Bronchial epithelial cell (primary cell): ENCODE results near the gene NPAS1. TPM values are rescaled to one million over a fixed set of nuclear protein-coding genes. Genes with fewer than 3 reads are reported as not detected.

Source experiments
- DNase-seq: peaks from one replicate; pipeline ENCODE4 v3.0.0-alpha.2; 2010; ENCODE audit warnings: low read depth
- FAIRE-seq: peaks from 2 replicates; lab custom pipeline; 2011; peaks lifted over from hg19 to GRCh38; lab: Jason Lieb, UNC
- H3K27me3 ChIP-seq: 2 replicates; pipeline ENCODE4 v1.5.1; 2011; ENCODE audit warnings: low read length; ENCODE audit not compliant: control insufficient read depth, insufficient read depth
- H3K36me3 ChIP-seq: 2 replicates; pipeline ENCODE4 v1.5.1; 2011; ENCODE audit warnings: low read length; ENCODE audit not compliant: control insufficient read depth, insufficient read depth
- H3K4me3 ChIP-seq: 2 replicates; pipeline ENCODE4 v1.5.1; 2011; ENCODE audit warnings: mild to moderate bottlenecking, low read depth, low read length, control low read depth
- CTCF ChIP-seq: IDR thresholded peaks from 2 replicates; pipeline ENCODE4 v1.5.1; 2011; ENCODE audit warnings: mild to moderate bottlenecking, moderate library complexity, low read length, control low read depth, inconsistent platforms; ENCODE audit not compliant: insufficient read depth, severe bottlenecking
- total RNA-seq: library from RNA; depleted of rRNA; stranded (reverse); fragments of >200 nt; gene quantifications from 2 replicates; pipeline ENCODE4 v1.2.1, GENCODE V29; 2014

The NPAS1 gene
- total RNA-seq = 0.26 and 0.64 TPM in 2 replicates

- no peak for TF ChIP-seq CTCF
- H3K27me3 ChIP-seq = peaks cover 34% of the 10 kb centered on the region
- no peaks in the 10 kb centered on the region for H3K36me3 ChIP-seq
- FAIRE-seq = no peak
- no peak within 1 kb of the TSS for H3K4me3 ChIP-seq
- no peak for DNase-seq
Measured at GRCh38 chr19:47019431-47020041, at the start of gene NPAS1. TSS of gene NPAS1 (plus strand) at chr19:47019837. CDS start at chr19:47021048, 1,211 bp downstream.

GRCh38 chr19:46970815-46971214 lies 48.8 kb upstream of the NPAS1 start:
- H3K36me3 ChIP-seq = peaks cover 2% of the 10 kb centered on the region
- FAIRE-seq = no peak
- no peak overlapping the region for H3K4me3 ChIP-seq
- no peaks in the 10 kb centered on the region for H3K27me3 ChIP-seq
- no peak for TF ChIP-seq CTCF
- no peak for DNase-seq

- DNase-seq = no peak
- no peak for TF ChIP-seq CTCF
- Histone ChIP-seq H3K27me3 (no peaks in the 10 kb centered on the region), H3K4me3 (no peak overlapping the region), H3K36me3 (peaks cover 2% of the 10 kb centered on the region)
- FAIRE-seq = no peak
Measured at GRCh38 chr19:46972311-46972710, 47.3 kb upstream of the NPAS1 start.

- FAIRE-seq (no peak), DNase-seq (no peak)
- TF ChIP-seq CTCF = no peak
- peaks cover 2% of the 10 kb centered on the region for H3K36me3 ChIP-seq
- no peaks in the 10 kb centered on the region for H3K27me3 ChIP-seq
- no peak overlapping the region for H3K4me3 ChIP-seq
Measured at GRCh38 chr19:46974181-46974580, 45.5 kb upstream of the NPAS1 start.

GRCh38 chr19:46975011-46975924 lies 44.4 kb upstream of the NPAS1 start:
- DNase-seq (no peak), FAIRE-seq (no peak)
- H3K4me3 ChIP-seq = no peak overlapping the region
- H3K27me3 ChIP-seq = no peaks in the 10 kb centered on the region
- peaks cover 4% of the 10 kb centered on the region for H3K36me3 ChIP-seq
- no peak for TF ChIP-seq CTCF
